GM11168 (cell line): ENCODE data around the gene COL9A3.

Experiments
- in situ Hi-C: fragments of 300-500 bp; cut with MboI; formaldehyde crosslinking; loops from one replicate; pipeline ENCODE4 v1.12.0; 2022; ENCODE audit warnings: low sequenced_read_pairs; ENCODE audit not compliant: unreplicated experiment

COL9A3 gene

GRCh38 chr20:62831361-62831788 lies 14.5 kb downstream of the COL9A3 start:
- in situ Hi-C loops, result no loop called here

- in situ Hi-C loops, result no loop called here
Observed at GRCh38 chr20:62831854-62832211, 15.0 kb downstream of the COL9A3 start.

- in situ Hi-C loops, result no loop called here
Observed at GRCh38 chr20:62832212-62832922, 15.5 kb downstream of the COL9A3 start.

- in situ Hi-C loops, result no loop called here
Observed at GRCh38 chr20:62832951-62833391, 16.1 kb downstream of the COL9A3 start.

- in situ Hi-C loops, result no loop called here
Observed at GRCh38 chr20:62834967-62835730, 18.3 kb downstream of the COL9A3 start.

GRCh38 chr20:62835931-62836861 lies 19.3 kb downstream of the COL9A3 start:
- in situ Hi-C loops, result no loop called here

GRCh38 chr20:62836967-62837490 lies 20.2 kb downstream of the COL9A3 start:
- in situ Hi-C loops, result no loop called here

GRCh38 chr20:62837790-62838127 lies 20.9 kb downstream of the COL9A3 start:
- in situ Hi-C loops, result no loop called here

GRCh38 chr20:62838128-62838891 lies 21.5 kb downstream of the COL9A3 start:
- in situ Hi-C loops, result no loop called here

- in situ Hi-C loops, result no loop called here
Observed at GRCh38 chr20:62839261-62839660, 22.4 kb downstream of the COL9A3 start.

GRCh38 chr20:62839816-62840215 lies 23.0 kb downstream of the COL9A3 start:
- in situ Hi-C loops, result no loop called here

- in situ Hi-C loops, result no loop called here
Observed at GRCh38 chr20:62840244-62841197, 23.7 kb downstream of the COL9A3 start.

- in situ Hi-C loops, result no loop called here
Observed at GRCh38 chr20:62841705-62842212, 24.9 kb downstream of the COL9A3 start.

- in situ Hi-C loops, result no loop called here
Observed at GRCh38 chr20:62843656-62844055, 26.8 kb downstream of the COL9A3 start.

GRCh38 chr20:62844182-62844581 lies 27.3 kb downstream of the COL9A3 start:
- in situ Hi-C loops, result no loop called here

- in situ Hi-C loops, result no loop called here
Observed at GRCh38 chr20:62845416-62846160, 28.7 kb downstream of the COL9A3 start.

- in situ Hi-C loops, result no loop called here
Observed at GRCh38 chr20:62846166-62846890, 29.5 kb downstream of the COL9A3 start.
